NCI-H526 (cell line): ENCODE data around the gene APPL1.

ENCODE experiments used
- DNase-seq, 2 experiments: peaks; one replicate each; lab custom pipeline; 2025; lab: John Stamatoyannopoulos, UW

Gene APPL1, protein sequence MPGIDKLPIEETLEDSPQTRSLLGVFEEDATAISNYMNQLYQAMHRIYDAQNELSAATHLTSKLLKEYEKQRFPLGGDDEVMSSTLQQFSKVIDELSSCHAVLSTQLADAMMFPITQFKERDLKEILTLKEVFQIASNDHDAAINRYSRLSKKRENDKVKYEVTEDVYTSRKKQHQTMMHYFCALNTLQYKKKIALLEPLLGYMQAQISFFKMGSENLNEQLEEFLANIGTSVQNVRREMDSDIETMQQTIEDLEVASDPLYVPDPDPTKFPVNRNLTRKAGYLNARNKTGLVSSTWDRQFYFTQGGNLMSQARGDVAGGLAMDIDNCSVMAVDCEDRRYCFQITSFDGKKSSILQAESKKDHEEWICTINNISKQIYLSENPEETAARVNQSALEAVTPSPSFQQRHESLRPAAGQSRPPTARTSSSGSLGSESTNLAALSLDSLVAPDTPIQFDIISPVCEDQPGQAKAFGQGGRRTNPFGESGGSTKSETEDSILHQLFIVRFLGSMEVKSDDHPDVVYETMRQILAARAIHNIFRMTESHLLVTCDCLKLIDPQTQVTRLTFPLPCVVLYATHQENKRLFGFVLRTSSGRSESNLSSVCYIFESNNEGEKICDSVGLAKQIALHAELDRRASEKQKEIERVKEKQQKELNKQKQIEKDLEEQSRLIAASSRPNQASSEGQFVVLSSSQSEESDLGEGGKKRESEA

DNA sequence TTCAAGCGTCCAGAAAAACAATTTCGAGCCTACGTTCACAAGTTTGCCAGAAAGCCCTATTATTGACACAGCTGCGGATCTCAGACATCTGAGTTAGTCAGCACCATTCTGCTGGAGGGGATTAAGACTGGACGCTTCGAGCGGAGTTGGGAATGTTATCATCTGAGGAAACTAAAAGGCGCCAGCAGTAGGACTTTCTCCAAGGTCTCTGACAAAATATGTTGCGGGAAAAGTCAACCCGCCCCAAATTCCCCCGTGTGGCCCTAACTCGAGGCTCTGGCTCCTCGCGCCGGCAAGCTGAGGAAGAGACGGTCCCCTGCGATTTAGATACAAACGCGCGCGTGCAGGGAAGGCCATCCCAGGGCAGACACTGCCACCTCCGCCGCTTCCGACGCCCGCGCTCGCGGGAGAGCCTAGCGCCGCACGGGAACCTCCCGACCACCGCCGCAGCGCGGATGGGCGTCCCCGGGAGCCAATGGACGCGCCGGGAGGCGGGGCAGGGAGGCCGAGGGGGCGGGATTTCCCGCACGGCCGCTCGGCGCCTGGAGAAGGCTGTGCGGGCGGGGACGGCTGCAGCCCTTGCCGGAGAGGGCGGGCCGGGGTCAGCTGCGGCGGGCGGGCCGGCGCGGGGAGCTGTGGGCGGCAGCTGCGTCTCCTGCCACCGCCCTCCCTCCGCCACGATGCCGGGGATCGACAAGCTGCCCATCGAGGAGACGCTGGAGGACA lies at the start of gene APPL1:
TSS of gene APPL1 (plus strand) at position 526 of the 726 bp plus-strand sequence. CDS start at position 681, 155 bp downstream.
- peak; percentile 55 to 94 for DNase-seq

DNA sequence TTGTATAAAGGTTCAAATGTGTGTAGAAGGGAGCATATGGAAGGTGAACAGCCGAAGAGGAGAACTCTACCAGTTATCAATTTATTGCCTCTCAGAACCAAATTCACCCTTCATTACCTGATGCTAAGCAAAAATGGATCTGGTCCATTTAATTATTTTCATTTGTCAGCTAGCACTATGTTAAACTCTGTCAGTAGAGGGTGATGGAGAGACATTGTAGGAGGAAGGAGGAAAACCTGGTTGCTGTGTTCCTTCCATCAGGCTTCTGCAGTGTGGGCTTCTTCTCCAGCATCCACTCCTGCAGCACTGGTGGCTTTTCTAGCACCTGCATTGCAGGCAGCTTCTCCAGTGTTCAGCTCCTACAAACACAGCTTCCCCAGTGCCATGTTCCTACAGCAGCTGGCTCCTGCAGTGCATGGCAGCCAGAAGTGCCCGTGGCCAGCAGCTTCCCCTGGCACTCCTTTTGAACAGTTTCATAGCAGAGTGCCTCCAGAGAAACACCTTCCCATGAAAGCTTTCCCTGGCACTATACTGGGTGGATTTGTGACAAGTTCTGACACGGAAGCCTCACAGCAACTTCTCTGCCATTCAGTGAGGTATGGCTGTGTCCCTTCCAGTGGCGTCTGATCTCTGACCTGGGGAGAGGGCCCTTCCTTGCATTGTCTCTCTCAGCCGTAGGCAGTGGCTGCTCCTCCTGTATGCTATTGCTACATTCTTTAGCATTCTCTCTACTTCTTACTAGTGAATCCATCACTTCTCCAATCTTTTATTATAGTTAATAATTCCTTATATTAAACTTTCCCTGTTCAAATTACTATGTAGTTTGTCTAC lies 47.7 kb upstream of the APPL1 start:
- DNase-seq, result peak in 1 of 2 experiments; percentile 33

DNA sequence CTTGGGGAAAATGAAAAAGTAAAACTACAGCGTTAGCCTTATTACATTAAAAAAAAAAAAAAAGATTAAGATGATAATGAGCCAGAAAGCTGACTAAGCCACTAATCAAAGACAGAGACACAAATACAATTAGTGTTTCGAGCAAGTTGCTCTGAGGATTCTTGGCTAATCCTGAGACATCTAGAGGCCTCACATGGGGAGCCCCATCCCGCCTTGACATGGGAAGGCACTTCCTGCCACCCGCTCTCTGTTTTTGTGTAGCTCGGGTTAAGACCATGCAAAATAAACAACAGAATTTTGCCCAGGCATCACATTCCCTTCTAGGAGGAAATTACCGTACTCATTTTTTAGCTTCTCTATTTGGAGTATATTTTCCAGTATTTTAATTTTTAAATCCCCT lies 43.0 kb upstream of the APPL1 start:
- DNase-seq, result no peak

DNA sequence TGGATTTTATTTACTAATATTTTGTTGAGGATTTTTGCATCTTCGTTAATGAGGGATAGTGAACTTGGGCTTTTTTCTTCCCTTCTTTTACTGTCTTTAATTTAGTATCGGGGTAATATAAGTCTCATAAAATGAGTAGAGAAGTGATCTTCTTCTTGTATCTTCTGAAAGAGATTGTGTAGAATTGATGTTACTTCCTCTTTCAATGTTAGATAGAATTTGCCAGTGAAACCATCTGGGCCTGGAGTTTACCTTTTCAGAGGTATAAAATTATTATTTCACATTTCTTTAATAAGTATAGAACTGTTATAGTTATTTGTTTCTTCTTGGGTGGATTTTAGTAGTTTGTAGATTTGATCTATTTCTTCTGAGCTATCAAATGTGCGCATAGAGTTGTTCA lies 35.5 kb upstream of the APPL1 start:
- no peak for DNase-seq

DNA sequence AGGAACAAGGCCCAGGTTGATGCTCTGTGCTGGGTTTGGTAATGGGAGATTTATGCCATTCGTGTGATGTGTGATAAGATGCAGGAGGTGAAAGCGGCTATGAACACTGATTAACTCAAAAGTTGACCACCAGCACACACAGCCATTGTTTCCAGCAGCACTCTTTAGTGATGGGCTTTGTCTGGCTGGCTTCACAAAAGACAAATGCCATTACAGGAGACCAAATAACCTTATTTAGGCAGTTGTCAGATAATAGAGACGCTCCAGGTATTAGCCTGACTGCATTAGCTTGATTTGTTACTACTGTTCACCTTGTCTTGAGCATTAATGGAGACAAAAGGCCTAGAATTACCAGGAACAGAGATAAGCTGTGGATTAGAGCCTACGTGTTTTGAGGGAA lies 32.9 kb upstream of the APPL1 start:
- DNase-seq, result no peak

DNA sequence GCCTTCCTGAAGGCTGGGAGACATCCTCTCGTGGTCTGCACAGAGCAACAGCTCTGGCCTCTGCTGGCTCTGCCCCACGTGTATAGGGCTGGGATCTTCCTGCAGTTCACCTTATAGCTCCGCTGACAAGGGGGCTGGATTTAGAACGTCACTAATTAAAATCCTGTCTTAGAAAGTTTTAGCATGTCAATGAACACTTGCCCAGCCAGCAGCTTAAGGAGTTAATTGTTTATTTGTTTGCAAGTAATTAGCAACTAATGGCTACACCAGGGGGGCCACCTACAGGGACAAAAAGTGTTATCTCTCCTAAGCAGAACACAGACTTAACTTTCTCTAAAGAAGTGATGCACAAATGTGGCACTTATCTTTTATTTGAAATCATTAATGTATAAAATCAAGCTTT lies 27.6 kb upstream of the APPL1 start, which contains the start of gene HESX1:
TSS of gene HESX1 (minus strand) at position 84 of the 403 bp plus-strand sequence. CDS start at position 24, 60 bp downstream.
- no peak for DNase-seq

DNA sequence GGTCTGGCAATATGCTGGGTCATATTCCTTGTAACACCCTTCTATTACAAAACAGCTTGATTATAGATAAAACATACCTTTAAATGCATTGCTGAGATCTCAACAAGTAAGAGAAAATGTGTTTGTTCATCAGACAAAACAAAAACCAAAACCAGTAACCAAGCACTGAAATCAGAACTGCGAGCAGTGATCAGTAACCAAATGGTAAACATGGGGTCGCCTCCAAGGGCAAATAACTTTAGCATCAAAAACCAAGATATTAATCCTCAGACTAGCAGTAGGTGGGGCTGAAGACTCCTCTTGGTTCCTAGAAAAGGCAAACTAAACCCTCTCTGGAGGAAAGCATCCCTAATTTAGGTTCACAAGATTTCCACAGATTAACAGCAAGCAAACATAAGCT lies 21.1 kb upstream of the APPL1 start:
- DNase-seq, result no peak

DNA sequence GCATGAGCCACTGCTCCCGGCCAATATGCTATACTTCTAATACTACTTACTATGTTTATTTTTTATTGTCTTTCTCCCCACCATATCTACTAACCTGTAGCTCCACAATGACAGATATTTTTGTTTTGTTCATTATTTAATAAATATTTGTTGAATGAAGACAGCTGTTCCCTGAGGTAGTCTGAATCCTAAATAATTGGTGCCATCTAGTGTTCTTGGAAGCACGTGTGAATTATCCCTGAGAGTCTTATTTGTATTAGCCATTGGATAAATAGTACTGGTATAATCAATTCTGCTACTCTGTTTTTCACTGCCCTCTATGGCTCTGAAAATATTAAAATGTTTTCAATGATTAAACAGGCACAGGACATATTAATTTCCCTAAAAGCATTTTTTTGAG lies 5.6 kb upstream of the APPL1 start:
- peak in 1 of 2 experiments; percentile 1 for DNase-seq

DNA sequence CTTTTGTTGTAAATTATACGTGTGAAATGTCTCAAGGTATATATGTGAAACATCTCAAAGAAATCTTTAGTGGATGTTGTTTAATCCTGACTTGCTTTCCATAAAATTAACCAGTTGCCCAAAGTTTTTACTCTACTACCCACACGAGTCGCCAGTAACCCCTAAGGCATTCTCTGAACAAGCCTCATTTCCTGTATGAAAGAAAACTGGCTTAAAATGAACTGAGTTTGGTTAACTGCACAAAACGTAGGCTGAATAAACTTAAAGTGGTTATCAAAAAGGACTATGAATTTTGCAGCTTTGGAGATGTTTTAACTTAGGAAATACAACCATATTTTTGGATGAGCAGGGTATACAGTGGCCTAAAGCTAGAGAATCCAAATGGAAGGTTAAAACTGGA lies 2.7 kb upstream of the APPL1 start:
- DNase-seq, result no peak

DNA sequence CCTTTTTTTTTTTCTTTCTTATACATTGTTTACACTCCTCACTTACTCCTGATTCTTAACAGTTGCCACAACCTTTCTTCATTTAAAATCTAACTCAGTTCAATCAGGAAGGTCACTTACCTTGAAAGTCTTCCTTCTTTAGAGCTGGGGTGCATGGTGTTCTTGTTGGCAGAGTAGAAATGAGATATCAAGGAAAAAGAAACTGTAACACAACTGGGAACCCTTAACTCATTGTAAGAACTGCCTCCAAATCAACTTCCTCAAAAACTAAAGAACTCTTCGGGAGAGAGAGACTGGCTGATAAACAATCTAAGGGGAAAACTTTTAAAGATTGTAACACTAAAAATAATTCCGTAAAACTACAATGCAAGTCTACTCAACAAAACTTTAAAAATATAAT lies 1.4 kb upstream of the APPL1 start:
- no peak for DNase-seq

DNA sequence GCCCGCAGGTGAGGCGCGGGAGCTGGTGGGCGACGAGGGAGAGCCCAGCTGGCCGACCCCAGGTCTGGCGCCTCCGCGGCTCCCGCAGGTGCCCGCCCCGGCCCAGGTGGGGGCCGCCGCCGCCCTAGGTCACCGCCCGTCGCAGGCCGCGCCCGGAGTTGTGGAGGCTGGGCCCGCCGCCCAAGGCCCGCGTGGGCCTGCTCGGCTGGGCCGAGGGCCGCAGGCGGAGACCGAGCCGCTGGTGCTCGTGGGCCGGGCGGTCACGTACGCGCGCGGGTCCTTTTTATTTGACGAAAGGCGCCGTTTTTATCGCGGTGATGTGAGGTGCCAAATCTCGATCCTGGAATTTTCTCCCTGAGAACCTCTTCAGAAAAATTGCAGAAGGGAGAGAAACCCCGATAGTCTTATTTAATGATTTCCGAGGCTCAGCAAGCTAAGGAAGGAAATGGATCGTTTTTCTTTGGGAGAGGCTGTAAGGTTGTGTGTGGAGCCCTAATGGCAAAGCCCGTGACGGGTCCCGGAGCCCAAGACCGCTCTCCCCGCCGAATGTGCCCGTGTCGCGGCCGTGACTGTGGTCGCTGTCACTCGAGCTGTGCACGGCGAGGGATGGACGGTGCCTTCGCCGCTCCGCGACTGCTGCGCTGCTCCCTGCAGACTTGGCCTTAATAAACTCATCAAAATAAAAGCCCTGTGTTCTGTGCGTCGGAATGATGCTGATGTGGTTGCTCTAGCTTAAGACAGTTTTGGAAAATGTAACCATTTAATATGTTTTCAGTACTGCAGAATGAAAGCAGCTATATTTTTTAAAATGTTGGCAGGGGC lies 612 bp downstream of the APPL1 start:
- peak; percentile 39 to 50 for DNase-seq

DNA sequence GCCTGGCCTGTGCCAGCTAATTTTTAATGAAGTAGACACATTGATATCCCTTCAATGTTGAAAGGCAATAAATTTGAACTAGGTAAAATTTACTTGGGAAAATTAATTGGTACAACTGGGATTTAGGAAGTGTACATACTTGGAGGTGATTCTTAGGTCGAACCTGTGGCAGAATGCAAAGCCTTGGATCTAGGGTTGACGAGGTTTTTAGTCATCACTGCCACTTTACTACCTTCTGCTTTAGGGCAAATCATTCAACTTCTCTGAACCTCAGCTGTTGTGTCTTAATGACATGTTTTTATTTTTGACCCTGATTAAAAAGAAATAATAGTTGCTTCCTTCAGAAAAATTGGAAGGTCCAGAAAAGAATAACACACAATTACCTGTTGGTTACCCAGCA lies 2.5 kb downstream of the APPL1 start:
- DNase-seq, result no peak

DNA sequence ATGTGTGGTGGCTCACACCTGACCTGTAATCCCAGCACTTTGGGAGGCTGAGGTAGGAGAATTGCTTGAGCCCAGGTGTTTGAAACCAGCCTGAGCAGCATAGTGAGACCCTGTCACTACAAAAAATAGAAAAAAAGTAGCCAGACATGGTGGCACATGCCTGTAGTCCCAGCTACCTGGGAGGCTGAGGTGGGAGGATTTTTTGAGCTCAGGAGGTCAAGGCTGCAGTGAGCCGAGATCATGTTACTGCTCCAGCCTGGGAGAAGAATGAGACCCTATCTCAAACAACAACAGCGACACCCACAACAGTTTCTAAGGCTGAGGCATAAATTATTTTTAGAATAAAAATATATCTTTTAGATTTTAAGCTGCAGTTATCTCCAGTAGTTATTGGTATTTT lies 6.3 kb downstream of the APPL1 start:
- DNase-seq, result no peak

DNA sequence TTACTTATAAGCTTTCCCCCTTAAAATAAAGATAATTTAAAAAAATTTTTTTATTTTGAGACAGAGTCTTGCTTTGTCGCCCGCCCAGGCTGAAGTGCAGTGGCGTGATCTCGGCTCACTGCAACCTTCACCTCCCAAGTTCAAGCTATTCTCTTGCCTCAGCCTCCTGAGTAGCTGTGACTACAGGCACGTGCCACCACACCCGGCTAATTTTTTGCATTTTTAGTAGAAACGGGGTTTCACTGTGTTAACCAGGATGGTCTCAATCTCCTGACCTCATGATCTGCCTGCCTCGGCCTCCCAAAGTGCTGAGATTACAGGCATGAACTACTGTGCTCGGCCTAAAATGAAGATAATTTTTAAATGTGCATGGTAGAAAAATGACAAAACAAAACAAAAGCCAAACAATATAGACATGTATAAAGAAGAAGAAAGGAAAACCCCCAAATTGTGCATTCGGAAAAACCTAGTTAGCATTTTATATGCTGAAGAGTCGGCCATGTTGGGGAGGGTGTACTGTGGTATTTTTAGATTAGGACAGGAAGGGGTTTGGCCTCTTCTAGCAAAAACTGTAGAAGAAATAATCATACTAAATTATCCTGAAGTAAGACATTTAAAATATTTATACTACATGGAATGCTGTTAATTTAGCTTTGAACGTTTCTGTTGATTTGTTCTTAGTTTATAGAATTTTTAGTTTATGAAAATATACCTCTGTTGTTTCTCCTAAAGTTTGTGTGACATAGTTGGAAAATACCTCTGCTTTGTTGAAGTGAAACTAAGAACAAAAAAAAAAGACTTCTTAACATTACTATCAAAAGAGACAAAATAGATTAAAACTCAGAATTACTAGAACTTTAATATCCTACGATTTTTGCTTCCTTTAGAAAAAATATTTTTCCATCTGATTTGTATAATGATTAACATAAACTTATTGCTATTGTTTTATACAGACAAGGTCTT lies 7.4 kb downstream of the APPL1 start:
- DNase-seq, result no peak

DNA sequence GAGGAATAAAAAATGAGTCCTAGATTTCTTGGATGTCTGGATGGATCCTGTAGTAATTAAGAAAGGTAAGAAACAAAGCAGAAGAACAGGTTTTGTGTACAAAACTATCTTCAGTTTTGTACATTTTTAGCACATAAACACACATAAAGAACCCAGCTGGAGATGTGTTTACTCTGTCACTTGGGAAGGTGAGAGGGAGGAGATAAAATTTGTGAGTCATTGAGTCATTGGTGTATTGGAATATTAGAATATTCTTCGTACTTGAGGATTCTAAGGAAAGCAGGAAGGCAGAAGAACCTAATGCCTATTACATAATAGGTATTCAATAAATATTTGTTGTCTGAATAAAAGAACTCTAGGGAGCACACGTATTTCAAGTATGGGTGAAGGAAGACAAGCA lies 17.4 kb downstream of the APPL1 start:
- DNase-seq, result no peak

DNA sequence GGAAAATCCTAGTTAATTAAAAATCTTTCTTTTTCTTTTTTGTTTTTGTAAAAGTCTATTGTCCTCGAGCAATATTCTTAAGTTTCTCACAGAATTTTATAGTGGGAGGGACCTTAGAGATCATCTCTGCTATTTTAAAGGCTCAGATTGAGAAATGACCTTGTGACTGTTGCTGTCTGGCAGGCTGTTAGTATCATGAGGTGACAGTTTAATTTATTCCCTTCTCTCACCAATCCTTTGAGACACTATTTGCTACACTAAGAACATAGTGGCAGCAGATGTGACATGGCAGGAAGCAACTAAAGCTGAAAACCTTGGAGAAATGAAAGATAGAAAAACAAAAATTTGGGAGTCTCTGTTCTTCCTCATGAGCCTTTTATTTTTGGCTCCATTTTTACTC lies 24.9 kb downstream of the APPL1 start:
- no peak for DNase-seq

DNA sequence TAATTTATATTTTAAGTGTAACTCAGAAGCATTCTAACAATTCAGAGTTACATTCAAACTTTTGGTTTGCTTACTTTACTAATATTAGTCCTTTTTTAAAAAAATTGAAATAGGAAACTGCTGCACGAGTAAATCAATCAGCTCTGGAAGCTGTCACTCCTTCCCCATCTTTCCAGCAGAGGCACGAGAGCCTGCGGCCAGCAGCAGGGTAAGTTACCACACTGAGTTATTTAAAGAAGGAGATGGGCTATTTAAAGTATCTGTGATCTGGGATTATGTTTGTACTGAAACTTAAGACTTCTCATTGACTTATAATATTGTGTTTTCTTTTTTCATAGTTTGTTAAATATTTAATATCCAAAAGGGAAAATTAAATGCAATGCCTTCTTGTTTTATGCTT lies 29.3 kb downstream of the APPL1 start:
- no peak for DNase-seq

DNA sequence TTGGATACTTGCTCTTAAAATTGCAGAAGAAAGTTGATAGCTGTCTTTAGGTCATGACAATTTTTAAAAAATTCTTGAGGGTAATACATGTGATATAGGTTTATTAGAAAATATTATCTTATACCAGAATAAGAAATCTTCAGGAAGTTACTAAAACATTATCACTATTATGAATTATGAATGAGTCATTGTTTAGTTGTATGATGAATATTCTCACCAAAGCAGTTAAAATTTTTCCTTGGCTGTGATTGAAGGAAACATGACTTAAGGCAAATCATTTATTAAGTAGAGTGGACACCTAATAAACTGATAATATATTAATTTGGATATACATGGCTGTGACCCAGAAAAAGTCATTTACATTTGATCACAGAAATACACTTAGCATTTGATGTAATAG lies 30.1 kb downstream of the APPL1 start:
- DNase-seq, result no peak

DNA sequence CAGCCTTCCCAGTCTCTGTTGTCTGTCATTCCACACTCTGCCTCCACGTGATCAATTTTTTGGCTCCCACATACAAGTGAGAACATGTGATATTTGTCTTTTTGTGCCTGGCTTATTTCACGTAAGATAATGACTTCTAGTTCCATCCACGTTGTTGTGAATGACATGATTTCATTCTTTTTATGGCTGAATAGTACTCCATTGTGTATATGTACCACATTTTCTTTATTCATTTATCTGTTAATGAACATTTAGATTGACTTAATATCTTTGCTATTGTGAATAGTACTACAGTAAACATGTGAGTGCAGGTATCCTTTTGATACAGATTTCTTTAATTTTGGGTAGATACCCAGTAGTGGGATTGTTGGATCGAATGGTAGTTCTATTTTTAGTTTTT lies 33.6 kb downstream of the APPL1 start:
- DNase-seq, result no peak

DNA sequence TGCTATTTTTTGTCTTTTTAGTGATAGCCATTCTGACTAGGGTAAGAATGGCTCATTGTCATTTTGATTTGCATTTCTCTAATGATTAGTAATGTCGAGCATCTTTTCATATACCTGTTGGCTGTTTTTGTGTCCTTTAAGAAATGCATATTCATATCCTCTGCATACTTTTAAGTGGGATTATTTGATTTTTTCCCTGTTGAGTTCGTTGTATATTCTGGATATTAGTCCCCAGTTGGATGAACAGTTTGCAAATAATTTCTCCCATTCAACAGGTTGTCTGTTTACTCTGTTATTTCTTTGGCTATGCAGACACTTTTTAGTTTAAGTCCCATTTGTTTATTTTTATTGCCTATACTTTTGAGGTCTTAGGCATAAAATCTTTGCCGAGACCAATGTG lies 34.4 kb downstream of the APPL1 start:
- no peak for DNase-seq
